Superior temporal gyrus (tissue), 1 donor: Measurements from ENCODE around the gene ACTA1.
"Not testable (repeated sequence)": the region's sequence is repeated elsewhere in the genome, so short reads cannot be mapped to it uniquely, and the experiment has no call there.

ENCODE experiments used
- DNase-seq: peaks from one replicate; pipeline ENCODE4 v3.0.0-alpha.2; 2016; ENCODE audit errors: extremely low spot score

Gene ACTA1

DNA sequence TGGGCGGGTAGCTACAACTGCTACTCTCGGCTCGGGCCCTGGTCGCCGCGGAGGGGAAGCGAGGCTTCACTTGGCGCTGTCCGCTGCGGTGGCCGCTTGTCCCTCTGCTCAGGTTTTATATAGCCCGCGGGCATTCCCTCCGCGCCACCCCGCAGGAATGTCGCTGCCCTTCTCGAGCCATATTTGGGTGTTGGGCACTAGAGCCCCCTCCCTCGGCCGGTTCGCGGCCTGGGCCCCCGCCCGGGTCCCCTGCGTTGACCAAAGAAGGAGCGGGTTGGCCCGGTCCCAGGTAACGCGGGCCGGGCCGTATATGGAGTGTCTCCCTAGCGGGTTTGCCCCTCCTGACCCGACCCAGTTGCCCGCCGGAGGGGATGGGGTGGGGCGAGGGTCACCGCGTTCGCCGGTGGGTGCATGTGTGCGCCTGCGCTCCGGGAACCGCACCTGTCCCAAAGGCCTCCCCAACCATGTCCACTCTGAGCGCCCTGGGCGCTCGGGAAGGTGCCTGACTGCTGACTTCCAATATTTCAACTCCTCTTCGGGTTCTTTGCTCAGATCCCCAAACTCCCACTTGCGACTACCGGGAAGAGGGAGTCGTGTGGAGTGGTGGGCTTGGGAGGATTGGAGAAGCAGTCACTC, at the start of gene ACTA1:
ACTA1 (minus strand) TSS at position 90 of the 636 bp plus-strand sequence. CDS start 979 bp downstream, outside the sequence.
- no peak for DNase-seq

DNA sequence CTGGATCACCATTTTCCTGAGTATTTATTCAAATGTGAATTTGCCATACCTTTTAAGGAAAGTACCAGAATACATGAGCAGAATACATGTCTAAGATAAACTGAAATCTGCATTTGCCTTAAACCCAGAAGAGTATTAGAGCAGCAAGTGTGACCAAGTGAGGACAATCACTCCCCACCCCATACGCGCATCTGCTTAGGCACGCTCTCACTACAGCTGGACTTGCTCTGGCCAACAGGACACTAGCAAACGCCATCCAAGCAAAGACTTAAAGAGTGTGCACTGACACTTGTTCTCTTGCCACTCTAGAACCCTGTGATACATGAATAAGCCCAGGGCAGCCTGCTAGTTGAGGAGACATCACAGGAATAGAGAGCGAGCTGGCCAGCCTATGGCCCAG, 48.6 kb upstream of the ACTA1 start:
- DNase-seq, result no peak

DNA sequence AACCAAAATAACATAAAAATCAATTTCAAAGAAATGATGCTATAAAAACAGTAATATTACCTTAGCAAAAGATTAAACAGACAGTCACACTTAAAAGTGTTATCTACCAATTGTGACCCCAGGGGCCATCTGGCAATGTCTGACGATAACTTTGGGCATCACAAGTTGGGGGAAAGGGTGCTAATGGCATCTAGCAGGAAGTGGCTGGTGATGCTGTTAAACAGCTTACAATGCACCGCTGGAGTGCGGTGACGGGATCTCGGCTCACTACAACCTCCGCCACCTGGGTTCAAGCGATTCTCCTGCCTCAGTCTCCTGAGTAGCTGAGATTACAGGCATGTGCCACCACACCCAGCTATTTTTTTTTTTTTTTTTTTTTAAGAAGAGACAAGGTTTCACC, 46.6 kb upstream of the ACTA1 start:
- no peak for DNase-seq

DNA sequence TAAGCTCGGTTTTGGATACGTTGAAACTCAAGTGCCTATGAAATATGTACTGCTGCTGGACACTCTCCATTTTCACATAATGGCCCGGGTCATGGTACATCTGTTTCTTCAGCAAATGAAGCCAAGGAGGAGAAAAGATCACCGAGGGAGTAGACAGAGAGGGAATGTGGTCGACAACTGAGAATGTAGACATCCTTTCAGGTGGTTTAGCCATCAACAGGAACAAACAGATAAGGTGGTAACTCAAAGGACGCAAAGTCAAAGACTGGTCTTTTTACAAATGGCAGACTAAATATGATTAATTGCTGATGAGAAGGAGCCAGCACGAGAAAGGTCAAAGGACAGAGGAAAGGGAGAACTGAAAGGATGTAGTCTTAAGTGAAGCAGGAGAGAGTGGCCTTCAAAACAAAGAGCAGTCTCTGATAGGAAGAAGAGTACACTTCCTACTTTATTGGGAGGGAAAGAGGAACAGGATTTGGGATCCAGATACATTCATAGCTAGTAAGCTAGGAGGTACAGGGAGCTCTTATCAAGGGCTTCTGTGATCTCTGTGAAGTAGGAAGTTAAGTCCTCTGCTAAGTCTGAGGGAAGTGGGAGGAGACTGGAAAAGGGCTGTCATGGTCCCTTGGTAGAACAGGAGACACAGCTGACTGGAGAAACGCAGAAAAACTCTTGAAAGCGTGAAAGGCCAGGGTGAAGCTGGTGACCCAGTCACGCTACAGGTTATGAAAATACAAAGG, 45.9 kb upstream of the ACTA1 start:
- peak; percentile 23 for DNase-seq

DNA sequence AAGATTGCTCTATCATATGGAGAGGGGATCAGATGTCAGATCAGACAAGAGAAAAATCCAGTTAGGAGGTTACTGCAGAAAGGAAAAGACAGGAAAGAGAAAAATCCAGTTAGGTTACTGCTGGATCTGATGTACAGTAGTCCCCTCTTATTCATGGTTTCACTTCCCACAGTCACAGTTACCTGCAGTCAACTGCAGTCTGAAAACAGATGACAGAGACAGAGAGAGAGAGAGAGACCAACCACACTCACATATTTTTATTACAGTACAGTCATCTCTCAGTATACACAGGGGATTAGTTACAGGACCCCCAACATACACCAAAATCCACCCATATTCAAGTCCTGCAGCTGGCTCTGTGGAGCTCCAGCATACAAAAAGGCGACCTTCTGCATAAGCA, 45.0 kb upstream of the ACTA1 start:
- peak; percentile 27 for DNase-seq

DNA sequence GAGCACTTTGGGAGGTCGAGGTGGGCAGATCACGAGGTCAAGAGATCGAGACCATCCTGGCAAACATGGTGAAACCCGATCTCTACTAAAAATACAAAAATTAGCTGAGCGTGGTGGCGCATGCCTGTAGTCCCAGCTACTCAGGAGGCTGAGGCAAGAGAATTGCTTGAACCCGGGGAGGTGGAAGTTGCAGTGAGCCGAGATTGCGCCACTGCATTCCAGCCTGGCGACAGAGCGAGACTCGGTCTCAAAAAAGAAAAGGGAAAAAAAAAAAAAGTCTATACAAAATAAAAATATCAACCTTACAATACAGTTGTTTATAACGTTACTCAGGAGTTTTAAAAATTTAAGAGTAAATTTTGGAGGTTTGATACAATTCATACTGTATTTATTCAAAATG, 42.0 kb upstream of the ACTA1 start:
- DNase-seq, result not testable (repeated sequence)

DNA sequence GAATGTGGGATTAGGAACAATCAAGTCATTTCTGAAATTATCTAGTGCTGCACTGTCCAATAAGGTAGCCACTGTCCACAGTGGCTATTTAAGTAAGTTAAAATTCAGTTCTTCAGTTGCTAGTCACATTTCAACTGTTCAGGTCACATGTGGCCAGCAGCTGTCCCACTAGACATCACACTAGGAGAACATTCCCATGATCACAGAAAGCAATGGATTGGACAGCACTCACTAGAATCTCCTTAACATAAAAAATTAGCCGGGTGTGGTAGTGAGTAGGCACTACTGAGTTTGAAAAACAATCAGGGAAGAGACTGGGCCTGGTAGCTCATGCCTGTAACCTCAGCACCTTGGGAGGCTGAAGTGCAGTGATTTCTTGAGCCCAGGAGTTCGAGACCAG, 40.6 kb upstream of the ACTA1 start:
- no peak for DNase-seq

DNA sequence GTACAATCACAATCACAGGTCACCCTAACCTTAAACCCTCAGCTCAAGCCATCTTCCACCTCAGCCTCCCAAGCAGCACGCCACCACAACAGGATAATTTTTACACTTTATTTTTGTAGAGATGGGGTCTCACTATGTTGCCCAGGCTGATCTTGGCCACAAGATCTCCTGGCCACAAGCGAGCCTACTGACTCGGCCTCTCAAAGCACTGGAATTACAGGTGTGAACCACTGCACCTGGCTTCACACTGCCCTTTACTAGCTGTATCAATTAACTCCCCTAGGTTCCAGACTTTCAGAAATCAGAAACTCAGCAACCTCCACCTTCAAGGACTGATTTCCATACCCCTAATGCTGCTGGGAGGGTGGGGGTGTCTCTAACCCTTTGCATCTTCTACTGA, 37.3 kb upstream of the ACTA1 start:
- no peak for DNase-seq

DNA sequence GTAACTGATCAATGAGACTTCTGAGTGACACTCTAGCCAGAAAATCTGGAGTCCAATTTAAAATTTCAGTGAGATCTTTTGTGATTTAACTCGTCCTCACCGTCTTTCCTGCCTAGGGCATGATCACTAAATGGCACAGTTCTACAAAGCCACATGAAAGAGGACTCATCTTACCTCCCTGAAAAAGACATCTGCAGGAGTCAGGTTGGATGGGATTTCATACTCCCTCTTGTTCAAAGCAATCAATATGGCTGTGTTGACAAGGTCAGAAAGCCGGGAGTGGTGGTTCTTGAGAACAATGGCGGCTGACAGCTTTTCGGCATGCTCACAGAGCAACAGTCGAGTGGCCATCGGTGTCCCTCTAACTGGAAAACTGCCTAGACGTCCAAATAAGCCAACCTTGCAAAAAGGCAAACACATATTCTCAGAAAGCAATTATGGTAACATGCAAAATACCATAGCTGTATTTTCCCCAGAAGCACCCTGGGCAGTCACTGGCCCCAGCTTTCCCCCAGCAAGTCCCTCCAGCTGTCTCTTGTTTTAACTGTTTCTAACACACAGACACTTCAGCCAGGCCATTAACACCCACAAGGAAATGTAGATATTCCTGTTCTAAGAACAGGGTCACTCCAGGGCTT, 36.6 kb upstream of the ACTA1 start:
- no peak for DNase-seq

DNA sequence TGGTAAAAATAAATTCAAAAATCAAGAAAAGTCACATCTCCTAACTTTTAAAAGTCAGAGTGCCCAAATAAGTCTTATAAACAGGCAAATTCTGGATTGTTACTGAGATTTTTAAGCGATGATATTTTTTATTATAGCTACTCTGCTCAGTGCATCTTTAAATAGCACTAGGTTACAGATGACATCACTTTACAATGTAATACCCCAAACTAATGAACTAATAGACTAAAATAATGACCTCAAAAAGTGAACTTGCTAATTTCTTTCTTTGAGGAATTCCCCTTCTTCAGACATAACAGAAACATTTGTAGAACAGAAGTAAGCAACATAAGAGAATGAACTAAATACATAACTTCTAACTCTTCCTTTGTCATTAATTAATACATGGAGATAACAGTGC, 33.0 kb upstream of the ACTA1 start:
- no peak for DNase-seq

DNA sequence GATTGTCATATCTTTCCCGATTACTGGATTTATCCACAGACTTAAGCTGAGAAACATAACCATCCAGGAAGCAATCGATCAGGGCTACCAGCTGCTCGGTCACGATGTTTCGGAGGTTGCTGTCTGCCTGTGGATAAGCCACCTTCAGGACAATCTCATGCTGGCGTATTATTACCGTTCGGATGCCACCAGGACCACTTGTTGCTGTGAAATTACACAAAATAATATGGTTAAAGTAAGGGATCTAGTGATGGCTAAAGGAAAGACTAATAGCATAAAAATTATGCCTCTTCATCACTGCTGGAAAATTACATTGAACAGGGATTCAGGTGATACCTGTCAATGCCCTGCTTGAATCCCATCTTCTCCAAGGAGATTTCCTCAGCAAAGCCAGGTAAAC, 30.8 kb upstream of the ACTA1 start:
- no peak for DNase-seq

DNA sequence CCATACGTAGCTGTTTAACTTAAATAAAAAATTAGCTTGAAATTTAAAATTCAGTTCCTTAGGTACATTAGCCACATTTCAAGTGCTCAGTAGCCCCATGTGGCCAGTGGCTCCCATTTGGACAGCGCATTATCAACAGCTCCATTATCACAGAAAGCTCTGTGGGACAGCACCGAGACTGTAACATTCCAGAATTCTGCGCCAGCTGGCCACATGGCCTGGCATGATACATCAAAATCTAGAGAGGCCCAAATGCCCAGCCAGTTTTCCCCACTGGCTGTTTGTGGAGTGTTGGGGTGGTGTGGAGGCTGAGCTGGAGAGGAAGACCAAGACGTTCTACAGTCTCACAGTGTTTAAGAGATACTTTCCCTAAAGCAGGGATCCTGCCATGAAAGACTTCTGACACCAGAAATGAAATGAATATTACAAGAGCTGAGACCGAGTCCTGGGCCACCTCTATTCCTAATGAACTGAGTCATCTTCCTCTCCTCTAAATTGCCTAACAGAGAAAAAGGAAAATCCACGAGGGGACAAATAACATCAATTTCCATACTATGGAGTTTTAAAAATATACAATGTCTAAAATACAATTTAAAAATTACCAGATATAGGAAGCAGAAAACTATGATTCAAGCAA, 27.3 kb upstream of the ACTA1 start:
- peak; percentile 73 for DNase-seq

DNA sequence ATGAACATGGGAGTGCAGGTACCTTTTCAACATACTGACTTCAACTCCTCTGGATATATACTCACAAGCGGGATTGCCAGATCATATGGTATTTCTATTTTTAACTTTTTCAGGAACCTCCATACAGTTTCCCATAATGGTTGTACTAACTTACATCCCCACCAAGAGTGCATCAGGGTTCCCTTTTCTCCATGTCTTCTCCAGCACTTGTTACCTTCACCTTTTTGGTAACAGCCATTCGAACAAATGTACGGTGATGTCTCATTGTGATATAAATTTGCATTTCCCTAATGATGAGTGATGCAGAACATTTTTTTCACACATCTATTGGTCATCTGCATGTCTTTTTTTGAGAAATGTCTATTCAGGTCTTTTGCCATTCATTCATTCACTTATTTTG, 25.9 kb upstream of the ACTA1 start:
- DNase-seq, result no peak

DNA sequence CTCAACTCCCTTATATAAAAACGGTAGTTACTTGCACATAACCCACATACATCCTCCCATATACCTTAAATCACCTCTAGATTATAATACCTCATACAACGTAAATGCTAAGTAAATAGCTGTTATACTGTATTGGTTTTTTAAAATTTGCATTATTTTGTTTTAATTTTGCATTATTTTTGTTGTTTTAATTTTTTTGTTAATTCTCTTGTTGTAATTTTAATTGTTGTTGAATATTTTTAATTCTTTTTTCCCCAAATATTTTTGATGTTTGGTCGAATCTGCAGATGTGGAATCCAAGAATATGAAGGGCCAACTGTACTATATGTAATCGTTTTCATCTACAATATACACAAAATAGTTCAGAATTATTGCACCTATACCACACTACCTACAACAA, 23.5 kb upstream of the ACTA1 start:
- no peak for DNase-seq

DNA sequence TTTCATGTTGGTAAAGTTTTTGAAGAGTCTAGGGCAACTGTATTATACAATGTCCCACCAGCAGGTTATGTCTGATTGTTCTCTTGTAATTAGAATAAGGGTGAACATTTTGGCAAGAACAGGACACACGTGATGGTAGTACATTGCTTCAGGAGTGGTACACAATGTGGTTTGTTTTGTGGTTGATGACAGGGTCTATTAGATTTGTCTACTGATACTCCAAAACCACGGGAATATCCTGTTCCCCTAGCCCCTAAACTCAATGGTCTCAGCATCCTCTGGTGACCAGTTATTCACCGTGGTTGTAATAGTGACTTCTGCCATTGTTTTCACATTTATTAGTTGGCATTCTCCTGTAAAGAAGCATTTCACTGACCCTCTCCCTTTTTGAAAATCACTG, 22.1 kb upstream of the ACTA1 start:
- DNase-seq, result no peak

DNA sequence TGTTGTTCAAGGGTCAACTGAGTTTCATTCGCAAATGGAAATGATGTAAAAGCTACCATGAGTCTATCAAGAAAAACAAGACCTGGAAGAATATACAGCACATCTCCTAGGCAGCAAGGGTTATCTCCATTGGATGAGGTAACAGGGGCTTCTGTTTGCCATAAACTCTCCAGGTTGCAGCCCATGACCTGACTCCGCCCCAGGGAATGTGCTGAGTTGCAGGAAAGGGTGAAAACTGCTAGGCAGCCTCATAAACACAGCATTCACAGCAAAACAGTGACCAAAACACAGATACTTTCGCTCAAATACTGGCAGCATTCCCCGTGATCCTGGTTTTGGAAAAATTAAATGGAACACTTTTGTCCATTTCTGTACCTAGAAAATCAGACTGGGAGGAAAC, 20.2 kb upstream of the ACTA1 start:
- DNase-seq, result no peak

DNA sequence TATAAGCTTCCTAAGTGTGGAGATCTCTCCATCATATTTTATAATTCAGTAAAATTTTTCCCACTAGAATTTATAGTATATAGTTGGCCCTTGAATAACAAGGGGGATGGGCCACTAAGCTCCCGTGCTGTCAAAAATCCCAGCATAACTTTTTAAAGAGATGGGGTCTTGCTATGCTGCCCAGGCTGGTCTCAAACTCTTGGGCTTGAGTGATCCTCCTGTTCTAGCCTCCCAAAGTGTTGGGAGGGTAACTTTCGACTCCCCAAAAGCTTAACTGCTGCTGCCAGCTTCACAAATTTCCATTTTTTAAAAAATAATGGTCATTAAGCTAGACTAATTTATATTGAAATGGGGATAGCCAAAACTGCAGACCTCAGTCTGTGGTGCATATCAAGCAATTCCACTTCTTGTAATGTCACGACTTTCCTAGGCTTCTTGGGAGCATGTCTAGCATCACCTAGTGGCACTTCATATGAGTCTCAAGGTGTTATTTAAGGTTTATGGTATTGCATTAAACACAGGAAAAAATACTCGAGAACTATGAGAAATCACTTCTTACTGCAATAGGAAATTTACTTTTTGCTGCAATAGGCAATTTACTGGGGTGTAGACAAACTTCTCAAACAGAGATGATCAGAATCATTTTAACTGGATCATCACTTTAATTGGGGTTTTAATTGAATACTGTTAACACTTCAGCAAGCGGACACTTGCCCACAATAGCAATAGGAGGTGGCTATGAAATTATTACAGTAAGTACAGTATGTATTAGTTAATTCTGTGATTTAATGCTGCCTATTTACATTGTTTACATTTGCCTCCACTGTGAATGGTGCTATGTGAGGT, 19.3 kb upstream of the ACTA1 start:
- DNase-seq, result no peak

DNA sequence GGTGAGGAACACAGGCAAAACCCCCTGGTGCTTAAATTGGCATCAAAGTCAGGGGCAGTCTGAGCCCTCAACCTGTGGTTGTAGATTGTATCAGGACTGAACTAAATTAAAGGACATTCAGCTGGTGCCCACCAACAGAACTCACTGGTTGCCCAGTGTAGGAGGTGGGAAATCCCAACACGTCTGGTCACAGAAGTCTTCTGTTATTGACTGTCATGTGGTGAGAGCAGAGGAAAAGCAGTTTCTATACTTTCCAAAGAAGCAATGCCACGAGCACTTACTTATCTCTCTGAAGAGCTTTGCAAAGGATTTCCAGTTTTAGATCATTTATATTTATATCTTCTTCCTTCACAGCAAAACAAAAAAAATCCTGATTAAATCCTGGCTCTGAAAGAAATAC, 15.0 kb upstream of the ACTA1 start:
- DNase-seq, result no peak

DNA sequence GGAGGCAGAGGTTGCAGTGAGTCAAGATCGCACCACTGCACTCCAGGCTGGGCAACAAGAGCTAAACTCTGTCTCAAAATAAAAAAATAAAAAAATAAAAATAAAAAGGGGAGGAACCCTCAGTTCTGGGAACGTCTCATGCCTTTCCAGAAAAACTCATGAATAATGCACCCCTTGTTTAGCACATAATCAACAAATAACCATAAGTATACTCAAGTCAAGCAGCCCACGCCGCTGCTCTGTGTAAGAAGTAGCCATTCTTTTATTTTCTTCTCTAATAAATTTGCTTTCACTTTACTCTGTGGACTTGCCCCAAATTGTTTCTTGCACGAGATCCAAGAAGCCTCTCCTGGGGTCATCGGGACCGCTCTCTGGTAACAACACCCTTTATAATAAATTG, 14.5 kb upstream of the ACTA1 start:
- no peak for DNase-seq

DNA sequence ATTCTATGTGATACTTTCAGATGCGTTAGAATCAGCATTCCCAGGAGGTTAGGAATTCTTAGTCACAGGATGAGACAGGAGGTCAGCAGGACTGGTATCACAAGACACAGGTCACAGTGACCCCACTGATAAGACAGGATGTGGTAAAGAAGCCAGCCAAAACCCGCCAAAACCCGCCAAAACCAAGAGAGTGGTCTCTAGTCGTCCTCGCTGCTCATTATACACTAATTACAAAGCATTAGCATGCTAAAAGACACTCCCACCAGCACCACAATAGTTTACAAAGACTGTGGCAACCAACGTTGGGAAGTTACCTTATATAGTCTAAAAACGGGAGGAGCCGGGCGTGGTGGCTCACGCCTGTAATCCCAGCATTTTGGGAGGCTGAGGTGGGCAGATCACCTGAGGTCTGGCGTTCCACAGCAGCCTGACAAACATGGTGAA, 13.9 kb upstream of the ACTA1 start:
- no peak for DNase-seq

DNA sequence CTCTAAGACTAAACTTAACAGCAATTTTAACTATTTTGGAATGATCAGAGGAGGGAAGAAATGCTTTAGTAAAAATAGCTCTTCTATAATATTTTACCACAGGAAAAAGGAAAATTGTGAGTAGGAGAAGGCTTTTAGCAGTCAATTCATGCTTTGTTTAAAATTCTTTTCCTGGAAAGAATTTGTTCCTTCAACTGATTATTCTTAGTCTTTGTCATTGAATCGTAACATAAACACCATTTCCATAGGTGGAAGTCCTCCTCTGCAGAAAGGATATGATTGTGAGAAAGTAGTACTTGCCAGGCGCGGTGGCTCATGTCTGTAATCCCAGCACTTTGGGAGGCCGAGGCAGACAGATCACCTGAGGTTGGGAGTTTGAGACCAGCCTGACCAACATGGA, 11.9 kb upstream of the ACTA1 start:
- no peak for DNase-seq
